Measurements from ENCODE around the gene ABTB2.

- TF ChIP-seq EZH2phosphoT487 (IDR thresholded peaks at IDR 0.05; ENCODE audit: insufficient read depth, low read depth) (no peak), EZH2 (IDR thresholded peaks at IDR 0.05; ENCODE audit: insufficient read depth, poor library complexity, severe bottlenecking) (no peak)
These were observed 42.9 kb downstream of the ABTB2 start for GRCh38 chr11:34314936-34315335.

Measured in GM23248 (cell line).